Endothelial cell of umbilical vein (primary cell): ENCODE measurements around the gene LGI4. TPM values are rescaled to one million over a fixed set of nuclear protein-coding genes. Genes with fewer than 3 reads are reported as not detected.

Experiments used
- BruUV-seq: library from RNA; stranded (reverse); fragments of 400-500 nt; replicated peaks from 2 replicates; lab custom pipeline; 2021; lab: Mats Ljungman, UMichigan
- CTCF ChIA-PET: fragments of 300-600, 350-600 bp; sonication (Branson Sonifier 250); formaldehyde crosslinking; loops from one replicate; lab custom pipeline; 2021; ENCODE audit warnings: antibody characterized with exemption, inconsistent platforms; lab: Charles Lee
- POLR2A ChIA-PET: fragments of 300-600, 350-600 bp; sonication (Branson Sonifier 250); formaldehyde crosslinking; loops from one replicate; lab custom pipeline; 2021; ENCODE audit warnings: antibody characterized with exemption, inconsistent platforms; lab: Charles Lee
- DNase-seq: peaks from one replicate; pipeline ENCODE4 v3.0.0-alpha.2; 2011; ENCODE audit warnings: low read depth, low spot score
- FAIRE-seq: peaks from 2 replicates; lab custom pipeline; 2011; peaks lifted over from hg19 to GRCh38; lab: Jason Lieb, UNC
- H2AFZ ChIP-seq: 2 replicates; pipeline ENCODE4 v1.6.0; 2012; ENCODE audit warnings: low read depth, low read length, control low read depth, inconsistent platforms
- H3K27ac ChIP-seq: 2 replicates; pipeline ENCODE4 v1.5.1; 2011; ENCODE audit warnings: low read depth, mild to moderate bottlenecking, control low read depth, low read length, moderate library complexity; ENCODE audit not compliant: insufficient read depth
- H3K27me3 ChIP-seq, 2 experiments: 2 replicates each; pipeline versions ENCODE4 v1.6.0 to v1.6.1; 2011; ENCODE audit warnings: low read length in 2 of 2, mixed read lengths in 1 of 2; ENCODE audit not compliant: control insufficient read depth in 2 of 2, insufficient read depth in 2 of 2
- H3K36me3 ChIP-seq, 2 experiments: 2 replicates in 1 of 2; 3 replicates in 1 of 2; pipeline ENCODE4 v1.5.1; 2011; ENCODE audit warnings: low read length in 2 of 2, mild to moderate bottlenecking in 1 of 2, moderate library complexity in 1 of 2; ENCODE audit not compliant: control insufficient read depth in 2 of 2, insufficient read depth in 2 of 2; ENCODE audit errors: extremely low read depth in 1 of 2
- H3K4me1 ChIP-seq: 3 replicates; pipeline ENCODE4 v1.5.1; 2011; ENCODE audit warnings: mild to moderate bottlenecking, low read length; ENCODE audit not compliant: control insufficient read depth, insufficient read depth; ENCODE audit errors: extremely low read depth
- H3K4me2 ChIP-seq: 2 replicates; pipeline ENCODE4 v1.6.1; 2011; ENCODE audit warnings: low read length, control low read depth, mixed read lengths; ENCODE audit not compliant: insufficient read depth
- H3K4me3 ChIP-seq, 3 experiments: fragments of 200-600 bp in 1 of 3; sonication (generic), shearing (Covaris generic) in 1 of 3; replicated peaks in 1 of 3; 2 replicates each; pipeline ENCODE4 v1.5.1; 2011 to 2016; ENCODE audit warnings: control low read depth in 3 of 3, low read length in 3 of 3, mild to moderate bottlenecking in 2 of 3, inconsistent platforms in 1 of 3, low read depth in 1 of 3, moderate library complexity in 1 of 3; ENCODE audit not compliant: insufficient read depth in 1 of 3
- H3K79me2 ChIP-seq: 2 replicates; pipeline ENCODE4 v1.6.0; 2012; ENCODE audit warnings: low read length, inconsistent platforms; ENCODE audit not compliant: control insufficient read depth, insufficient read depth
- H3K9ac ChIP-seq: replicated peaks from 2 replicates; pipeline ENCODE3; 2011; ENCODE audit warnings: low read length, control low read depth; ENCODE audit not compliant: insufficient read depth; ENCODE audit errors: extremely low read depth
- H3K9me1 ChIP-seq: replicated peaks from 3 replicates; pipeline ENCODE4 v1.6.0; 2011; ENCODE audit warnings: mild to moderate bottlenecking, low read length; ENCODE audit not compliant: control insufficient read depth, insufficient read depth; ENCODE audit errors: extremely low read depth
- H3K9me3 ChIP-seq: replicated peaks from 2 replicates; pipeline ENCODE4 v1.5.1; 2012; ENCODE audit warnings: low read length, inconsistent platforms; ENCODE audit not compliant: control insufficient read depth, insufficient read depth
- H4K20me1 ChIP-seq: replicated peaks from 2 replicates; pipeline ENCODE3; 2011; ENCODE audit warnings: mild to moderate bottlenecking, low read length; ENCODE audit not compliant: control insufficient read depth, insufficient read depth; ENCODE audit errors: extremely low read depth
- CTCF ChIP-seq, 2 donors: IDR thresholded peaks; 1 replicate in 1 of 2; 2 replicates in 1 of 2; pipeline ENCODE4 v1.5.1; 2011; ENCODE audit warnings: low read length in 2 of 2, mild to moderate bottlenecking in 2 of 2, moderate library complexity in 2 of 2, control low read depth in 1 of 2, inconsistent platforms in 1 of 2, low read depth in 1 of 2; ENCODE audit not compliant: insufficient read depth in 1 of 2; ENCODE audit errors: extremely low read depth in 1 of 2
- EZH2 ChIP-seq: IDR thresholded peaks from 2 replicates; pipeline ENCODE4 v1.6.1; 2012; ENCODE audit warnings: borderline replicate concordance, low read depth, mild to moderate bottlenecking, moderate library complexity, low read length, inconsistent platforms; ENCODE audit not compliant: severe bottlenecking
- FOS ChIP-seq: IDR thresholded peaks from 2 replicates; pipeline ENCODE4 v1.6.1; 2011; ENCODE audit warnings: mild to moderate bottlenecking, low read length, moderate library complexity, borderline replicate concordance; ENCODE audit not compliant: insufficient read depth
- GATA2 ChIP-seq: IDR thresholded peaks from 2 replicates; pipeline ENCODE4 v1.7.0; 2011; ENCODE audit warnings: low read depth, mild to moderate bottlenecking, moderate library complexity, mixed read lengths, low read length; ENCODE audit not compliant: insufficient read length, insufficient read depth
- JUN ChIP-seq: IDR thresholded peaks from 2 replicates; pipeline ENCODE4 v1.6.1; 2011; ENCODE audit warnings: borderline replicate concordance, low read depth; ENCODE audit not compliant: insufficient read length, insufficient read depth
- MAX ChIP-seq: IDR thresholded peaks from 2 replicates; pipeline ENCODE4 v1.6.1; 2011; ENCODE audit not compliant: insufficient read depth, insufficient read length
- POLR2A ChIP-seq: IDR thresholded peaks from 2 replicates; pipeline ENCODE4 v1.6.1; 2012; ENCODE audit warnings: low read depth, mild to moderate bottlenecking, control low read depth, low read length
- POLR2AphosphoS5 ChIP-seq: IDR thresholded peaks from 2 replicates; pipeline ENCODE4 v1.6.1; 2012; ENCODE audit warnings: low read depth, mild to moderate bottlenecking, control low read depth, low read length, moderate library complexity; ENCODE audit not compliant: insufficient read depth
- dilution Hi-C: fragments of 300-500 bp; cut with MboI; formaldehyde crosslinking; loops from one replicate; pipeline ENCODE4 v1.15.0; 2019; ENCODE audit warnings: low sequenced_read_pairs; ENCODE audit not compliant: extremely low pct_ligation_motif_present
- intact Hi-C: fragments of 100-400 bp; cut with micrococcal nuclease; formaldehyde crosslinking; loops from one replicate; pipeline ENCODE4 v1.10.0; 2022
- polyA plus RNA-seq, 4 experiments: library from polyadenylated mRNA; depleted of rRNA in 3 of 4; stranded (reverse) in 3 of 4; unstranded in 1 of 4; fragments of >200 nt; gene quantifications; 2 replicates each; pipeline versions ENCODE4 v1.2.1 to v1.2.3, GENCODE V29; 2011 to 2012; ENCODE audit warnings: missing spikeins in 1 of 4
- total RNA-seq: library from RNA; stranded (reverse); gene quantifications from 2 replicates; pipeline ENCODE4 v1.2.3, GENCODE V29; 2021

Gene LGI4
- total and polyA plus RNA-seq, 2 donors (not counting 3 experiments of a cell fraction or from before 2014, with no cell fraction given) = not detected

- H3K79me2 ChIP-seq = no peaks in the 10 kb centered on the region
- intact Hi-C loops = no loop called here
- H4K20me1 ChIP-seq = no peaks in the 10 kb centered on the region
- DNase-seq (no peak), FAIRE-seq (no peak)
- ChIA-PET CTCF (no interaction called here), POLR2A (no interaction called here)
- H2AFZ ChIP-seq = no peak overlapping the region
- H3K9me3 ChIP-seq = no peaks in the 10 kb centered on the region
- BruUV-seq = no TSS peak
- H3K27me3 ChIP-seq = peaks cover 0 to 2% of the 10 kb centered on the region in 2 experiments
- no peak overlapping the region for H3K27ac ChIP-seq
- dilution Hi-C loops = no loop called here
- no peaks in the 10 kb centered on the region for H3K36me3 ChIP-seq
- no peak overlapping the region for H3K4me3 ChIP-seq
- no peaks in the 10 kb centered on the region for H3K9me1 ChIP-seq
- H3K4me2 ChIP-seq = no peak overlapping the region
- no peak for TF ChIP-seq POLR2A
- no peak for TF ChIP-seq POLR2AphosphoS5
- TF ChIP-seq EZH2 = no peak
- no peak overlapping the region for H3K9ac ChIP-seq
- peaks cover 4% of the 10 kb centered on the region for H3K4me1 ChIP-seq
Observed at GRCh38 chr19:35184267-35184666, 49.4 kb upstream of the LGI4 start.

GRCh38 chr19:35181387-35181786, 46.5 kb upstream of the LGI4 start:
- no TSS peak for BruUV-seq
- intact Hi-C loops (no loop called here), dilution Hi-C loops (no loop called here)
- no peak overlapping the region for H3K27ac ChIP-seq
- no peak for DNase-seq
- ChIA-PET POLR2A (no interaction called here), CTCF (interaction anchor here (0.5 to 1.5 kb wide), 2 partner anchors 11 to 114 kb away, joined by 3 read pairs; no protein-coding TSS in a partner anchor)
- no peaks in the 10 kb centered on the region for H3K9me1 ChIP-seq
- H3K79me2 ChIP-seq = no peaks in the 10 kb centered on the region
- peaks cover 4% of the 10 kb centered on the region for H3K4me1 ChIP-seq
- H2AFZ ChIP-seq = no peak overlapping the region
- no peak for FAIRE-seq
- peaks cover 0 to 4% of the 10 kb centered on the region in 2 experiments for H3K27me3 ChIP-seq
- no peak for TF ChIP-seq POLR2A
- TF ChIP-seq FOS = no peak
- TF ChIP-seq CTCF (IDR thresholded peaks at IDR 0.05; ENCODE audit: extremely low read depth in 1 of 2, insufficient read depth in 1 of 2, low read depth in 1 of 2, low read length in 2 of 2) = no peak
- TF ChIP-seq JUN = no peak
- TF ChIP-seq EZH2 = no peak
- TF ChIP-seq GATA2 = no peak
- no peak for TF ChIP-seq POLR2AphosphoS5
- TF ChIP-seq MAX = no peak
- H3K4me2 ChIP-seq = no peak overlapping the region
- H3K9me3 ChIP-seq = no peaks in the 10 kb centered on the region
- no peak overlapping the region for H3K9ac ChIP-seq
- H3K4me3 ChIP-seq = no peak overlapping the region
- H4K20me1 ChIP-seq = no peaks in the 10 kb centered on the region
- H3K36me3 ChIP-seq = no peaks in the 10 kb centered on the region
